Esophagus mucosa (tissue), 1 donor: ENCODE results near the gene TBRG4. TPM values are rescaled to one million over a fixed set of nuclear protein-coding genes. Genes with fewer than 3 reads are reported as not detected.
A peak's percentile ranks its signal among the peaks of the same experiment; 100 is the strongest.
"Not testable (repeated sequence)": the region's sequence is repeated elsewhere in the genome, so short reads cannot be mapped to it uniquely, and the experiment has no call there.

Source experiments
- ATAC-seq: fragments of 200-7000 bp; cut with Tn5 transposase; one replicate; pipeline ENCODE4 v1.9.1; 2020
- total RNA-seq: library from RNA; stranded (reverse); gene quantifications from one replicate; pipeline ENCODE4 v1.2.4, GENCODE V29; 2023
- donor health status: DM: yes; HTN: yes; CAD: no.

Gene TBRG4
- total RNA-seq, 1 donor from 2014 or later = 51.9 TPM

- ATAC-seq = no peak
These were observed 3.4 kb upstream of the TBRG4 start for GRCh38 chr7:45114926-45115325.

- ATAC-seq = not testable (repeated sequence)
These were observed 2.8 kb upstream of the TBRG4 start for GRCh38 chr7:45114257-45114656.

- no peak for ATAC-seq
These were observed 1.2 kb upstream of the TBRG4 start for GRCh38 chr7:45112648-45113047.

GRCh38 chr7:45108863-45109262 lies 2.6 kb downstream of the TBRG4 start:
- no peak for ATAC-seq

GRCh38 chr7:45107356-45107755 lies 4.1 kb downstream of the TBRG4 start:
- no peak for ATAC-seq

GRCh38 chr7:45106820-45107219 lies 4.7 kb downstream of the TBRG4 start:
- no peak for ATAC-seq

GRCh38 chr7:45105588-45106188 lies 5.8 kb downstream of the TBRG4 start:
- no peak for ATAC-seq

GRCh38 chr7:45104844-45105587 lies 6.5 kb downstream of the TBRG4 start:
- no peak for ATAC-seq

- no peak for ATAC-seq
These were observed 7.3 kb downstream of the TBRG4 start for GRCh38 chr7:45103958-45104843.

- no peak for ATAC-seq
These were observed 8.4 kb downstream of the TBRG4 start for GRCh38 chr7:45102785-45103712.

- no peak for ATAC-seq
These were observed 9.7 kb downstream of the TBRG4 start for GRCh38 chr7:45101748-45102147.

GRCh38 chr7:45100761-45101480 lies 10.6 kb downstream of the TBRG4 start:
- ATAC-seq = no peak

GRCh38 chr7:45099891-45100760 lies 11.4 kb downstream of the TBRG4 start:
- ATAC-seq = peak; percentile 89

- peak; percentile 41 for ATAC-seq
These were observed 12.3 kb downstream of the TBRG4 start for GRCh38 chr7:45098983-45099839.

GRCh38 chr7:45092931-45093235 lies 18.6 kb downstream of the TBRG4 start:
- ATAC-seq = no peak

- no peak for ATAC-seq
These were observed 19.2 kb downstream of the TBRG4 start for GRCh38 chr7:45092100-45092930.

GRCh38 chr7:45089341-45089891 lies 22.1 kb downstream of the TBRG4 start:
- peak; percentile 42 for ATAC-seq

GRCh38 chr7:45088821-45089340 lies 22.6 kb downstream of the TBRG4 start, which contains the start of gene NACAD:
Gene NACAD, minus strand, starts transcription at chr7:45088969. Its CDS starts 75 bp downstream, at chr7:45088894.
- peak; percentile 54 for ATAC-seq
